ENCODE results near the gene THOC6. TPM values are rescaled to one million over a fixed set of nuclear protein-coding genes. Genes with fewer than 3 reads are reported as not detected.
"Not testable (repeated sequence)": the region's sequence is repeated elsewhere in the genome, so short reads cannot be mapped to it uniquely, and the experiment has no call there.

THOC6 gene
- total RNA-seq, 1 donor from 2014 or later = 17.0 TPM

GRCh38 chr16:3049921-3050481, 26.2 kb downstream of the THOC6 start:
- H3K4me3 ChIP-seq (ENCODE audit: low read depth, low read length) = no peak overlapping the region
- no peak for TF ChIP-seq CTCF (IDR thresholded peaks at IDR 0.05; ENCODE audit: insufficient read depth, low read length, poor library complexity, severe bottlenecking)
- H3K27me3 ChIP-seq (ENCODE audit: control insufficient read depth, insufficient read depth, low read length) = peaks cover 41% of the 10 kb centered on the region
- no peak for DNase-seq (ENCODE audit: low read depth)
- H3K36me3 ChIP-seq (ENCODE audit: control insufficient read depth, insufficient read depth, low read length) = no peaks in the 10 kb centered on the region

GRCh38 chr16:3050487-3050886, 26.7 kb downstream of the THOC6 start:
- no peak for TF ChIP-seq CTCF (IDR thresholded peaks at IDR 0.05; ENCODE audit: insufficient read depth, low read length, poor library complexity, severe bottlenecking)

GRCh38 chr16:3051009-3051408, 27.2 kb downstream of the THOC6 start:
- peaks cover 33% of the 10 kb centered on the region for H3K27me3 ChIP-seq (ENCODE audit: control insufficient read depth, insufficient read depth, low read length)
- peaks cover 1% of the 10 kb centered on the region for H3K36me3 ChIP-seq (ENCODE audit: control insufficient read depth, insufficient read depth, low read length)
- TF ChIP-seq CTCF (IDR thresholded peaks at IDR 0.05; ENCODE audit: insufficient read depth, low read length, poor library complexity, severe bottlenecking) = no peak
- H3K4me3 ChIP-seq (ENCODE audit: low read depth, low read length) = no peak overlapping the region
- no peak for DNase-seq (ENCODE audit: low read depth)

More at GRCh38 chr16:3050487-3050886, 26.7 kb downstream of the THOC6 start:
- Histone ChIP-seq H3K27me3 (ENCODE audit: control insufficient read depth, insufficient read depth, low read length) (peaks cover 38% of the 10 kb centered on the region), H3K36me3 (ENCODE audit: control insufficient read depth, insufficient read depth, low read length) (peaks cover 1% of the 10 kb centered on the region), H3K4me3 (ENCODE audit: low read depth, low read length) (no peak overlapping the region)
- no peak for DNase-seq (ENCODE audit: low read depth)

GRCh38 chr16:3051494-3051893, 27.7 kb downstream of the THOC6 start:
- peaks cover 1% of the 10 kb centered on the region for H3K36me3 ChIP-seq (ENCODE audit: control insufficient read depth, insufficient read depth, low read length)
- no peak for TF ChIP-seq CTCF (IDR thresholded peaks at IDR 0.05; ENCODE audit: insufficient read depth, low read length, poor library complexity, severe bottlenecking)

GRCh38 chr16:3052571-3053329, 28.9 kb downstream of the THOC6 start:
- not testable (repeated sequence) for H3K36me3 ChIP-seq (ENCODE audit: control insufficient read depth, insufficient read depth, low read length); H3K4me3 ChIP-seq (ENCODE audit: low read depth, low read length); DNase-seq (ENCODE audit: low read depth)
- peaks cover 16% of the 10 kb centered on the region for H3K27me3 ChIP-seq (ENCODE audit: control insufficient read depth, insufficient read depth, low read length)

More at GRCh38 chr16:3051494-3051893, 27.7 kb downstream of the THOC6 start:
- peaks cover 28% of the 10 kb centered on the region for H3K27me3 ChIP-seq (ENCODE audit: control insufficient read depth, insufficient read depth, low read length)
- no peak for DNase-seq (ENCODE audit: low read depth)
- H3K4me3 ChIP-seq (ENCODE audit: low read depth, low read length) = no peak overlapping the region

GRCh38 chr16:3053330-3053710, 29.5 kb downstream of the THOC6 start:
- not testable (repeated sequence) for H3K4me3 ChIP-seq (ENCODE audit: low read depth, low read length); H3K36me3 ChIP-seq (ENCODE audit: control insufficient read depth, insufficient read depth, low read length); DNase-seq (ENCODE audit: low read depth)
- H3K27me3 ChIP-seq (ENCODE audit: control insufficient read depth, insufficient read depth, low read length) = peaks cover 14% of the 10 kb centered on the region

Data from kidney epithelial cell (primary cell).